Measurements from ENCODE around the gene OIP5. TPM values are rescaled to one million over a fixed set of nuclear protein-coding genes. Genes with fewer than 3 reads are reported as not detected.

Gene OIP5
- total and polyA plus RNA-seq, 9 of the 15 experiments (the other 6 are each of a cell fraction or from before 2014, with no cell fraction given) = 8.3 to 54.8 (median 35.3) TPM

DNA sequence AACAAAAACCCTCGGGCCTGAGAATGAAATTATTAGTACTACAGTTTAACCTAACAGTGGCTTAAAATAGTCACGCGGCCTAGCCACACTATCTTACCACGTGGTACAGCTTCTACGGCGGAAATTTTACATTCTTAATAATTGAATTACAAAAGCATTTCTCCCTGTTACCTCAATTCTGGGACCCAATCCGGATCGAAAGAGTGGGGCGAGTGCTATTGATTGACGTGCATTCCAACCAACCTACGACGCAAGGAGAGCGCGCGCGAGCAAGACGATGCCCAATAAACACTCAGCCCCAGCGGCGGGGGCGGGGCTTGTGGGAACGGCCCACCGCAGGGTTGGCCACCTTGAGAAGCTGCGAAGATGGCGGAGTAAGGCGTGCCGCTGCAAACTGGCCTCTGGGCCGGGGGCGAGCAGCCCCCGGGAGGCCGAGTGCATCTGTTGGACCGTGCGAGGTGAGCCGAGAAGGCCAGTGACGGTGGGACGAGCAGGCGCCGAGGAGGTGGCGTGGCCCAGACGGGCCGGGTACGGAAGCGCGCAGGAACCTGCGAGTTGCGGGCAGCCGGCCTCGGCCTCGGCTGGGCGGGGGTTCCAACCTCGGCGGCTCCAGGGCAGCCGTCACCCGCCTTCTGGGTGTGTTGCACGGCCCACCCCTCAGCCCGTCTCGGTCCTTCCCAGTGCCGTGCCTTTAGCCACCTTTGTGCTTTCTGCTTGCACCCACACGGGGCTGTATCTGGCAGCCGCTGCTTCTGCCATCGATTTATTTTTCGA lies 48.6 kb downstream of the OIP5 start (continued):
- TF ChIP-seq, protein P1, sequence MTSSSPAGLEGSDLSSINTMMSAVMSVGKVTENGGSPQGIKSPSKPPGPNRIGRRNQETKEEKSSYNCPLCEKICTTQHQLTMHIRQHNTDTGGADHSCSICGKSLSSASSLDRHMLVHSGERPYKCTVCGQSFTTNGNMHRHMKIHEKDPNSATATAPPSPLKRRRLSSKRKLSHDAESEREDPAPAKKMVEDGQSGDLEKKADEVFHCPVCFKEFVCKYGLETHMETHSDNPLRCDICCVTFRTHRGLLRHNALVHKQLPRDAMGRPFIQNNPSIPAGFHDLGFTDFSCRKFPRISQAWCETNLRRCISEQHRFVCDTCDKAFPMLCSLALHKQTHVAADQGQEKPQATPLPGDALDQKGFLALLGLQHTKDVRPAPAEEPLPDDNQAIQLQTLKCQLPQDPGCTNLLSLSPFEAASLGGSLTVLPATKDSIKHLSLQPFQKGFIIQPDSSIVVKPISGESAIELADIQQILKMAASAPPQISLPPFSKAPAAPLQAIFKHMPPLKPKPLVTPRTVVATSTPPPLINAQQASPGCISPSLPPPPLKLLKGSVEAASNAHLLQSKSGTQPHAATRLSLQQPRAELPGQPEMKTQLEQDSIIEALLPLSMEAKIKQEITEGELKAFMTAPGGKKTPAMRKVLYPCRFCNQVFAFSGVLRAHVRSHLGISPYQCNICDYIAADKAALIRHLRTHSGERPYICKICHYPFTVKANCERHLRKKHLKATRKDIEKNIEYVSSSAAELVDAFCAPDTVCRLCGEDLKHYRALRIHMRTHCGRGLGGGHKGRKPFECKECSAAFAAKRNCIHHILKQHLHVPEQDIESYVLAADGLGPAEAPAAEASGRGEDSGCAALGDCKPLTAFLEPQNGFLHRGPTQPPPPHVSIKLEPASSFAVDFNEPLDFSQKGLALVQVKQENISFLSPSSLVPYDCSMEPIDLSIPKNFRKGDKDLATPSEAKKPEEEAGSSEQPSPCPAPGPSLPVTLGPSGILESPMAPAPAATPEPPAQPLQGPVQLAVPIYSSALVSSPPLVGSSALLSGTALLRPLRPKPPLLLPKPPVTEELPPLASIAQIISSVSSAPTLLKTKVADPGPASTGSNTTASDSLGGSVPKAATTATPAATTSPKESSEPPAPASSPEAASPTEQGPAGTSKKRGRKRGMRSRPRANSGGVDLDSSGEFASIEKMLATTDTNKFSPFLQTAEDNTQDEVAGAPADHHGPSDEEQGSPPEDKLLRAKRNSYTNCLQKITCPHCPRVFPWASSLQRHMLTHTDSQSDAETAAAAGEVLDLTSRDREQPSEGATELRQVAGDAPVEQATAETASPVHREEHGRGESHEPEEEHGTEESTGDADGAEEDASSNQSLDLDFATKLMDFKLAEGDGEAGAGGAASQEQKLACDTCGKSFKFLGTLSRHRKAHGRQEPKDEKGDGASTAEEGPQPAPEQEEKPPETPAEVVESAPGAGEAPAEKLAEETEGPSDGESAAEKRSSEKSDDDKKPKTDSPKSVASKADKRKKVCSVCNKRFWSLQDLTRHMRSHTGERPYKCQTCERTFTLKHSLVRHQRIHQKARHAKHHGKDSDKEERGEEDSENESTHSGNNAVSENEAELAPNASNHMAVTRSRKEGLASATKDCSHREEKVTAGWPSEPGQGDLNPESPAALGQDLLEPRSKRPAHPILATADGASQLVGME (CRISPR knock-in tag; IDR thresholded peaks at IDR 0.05) = peak; percentile 24; the same call in 1 of the 2 replicates
- TF ChIP-seq SP1 (CRISPR knock-in tag; IDR thresholded peaks at IDR 0.05) (peak; percentile 89), ESRRB (CRISPR knock-in tag; IDR thresholded peaks at IDR 0.05; ENCODE audit: borderline replicate concordance) (no peak), ZNF121 (CRISPR knock-in tag; conservative IDR thresholded peaks at IDR 0.05) (no peak), DMBX1 (CRISPR knock-in tag; IDR thresholded peaks at IDR 0.05; ENCODE audit: borderline replicate concordance) (peak; percentile 16; the same call in 1 of the 2 replicates), RBM39 (optimal IDR thresholded peaks at IDR 0.05; ENCODE audit: low read depth, low read length) (no peak), DACH1 (IDR thresholded peaks at IDR 0.05; ENCODE audit: partially characterized antibody) (peak; percentile 23), ZNF644 (tag; IDR thresholded peaks at IDR 0.05; ENCODE audit: low read depth) (peak; percentile 17), STAG1 (CRISPR knock-in tag; IDR thresholded peaks at IDR 0.05; ENCODE audit: borderline replicate concordance) (no peak), SP2 (IDR thresholded peaks at IDR 0.05; ENCODE audit: extremely low read depth, low read depth, low read length, poor library complexity, severe bottlenecking) (peak; percentile 93), SREBF1 (IDR thresholded peaks at IDR 0.05; ENCODE audit: borderline replicate concordance, low read depth, low read length) (peak; percentile 81), POLR2A (conservative IDR thresholded peaks at IDR 0.05) (peak; percentile 97), TOE1 (IDR thresholded peaks at IDR 0.05; ENCODE audit: borderline replicate concordance) (no peak; the same call in 1 of the 2 replicates), TOE1 (CRISPR knock-in tag; IDR thresholded peaks at IDR 0.05; ENCODE audit: borderline replicate concordance, low read depth) (0 out of 2 replicates have a peak, but pooled peaks have one; percentile 9), CHD2 (IDR thresholded peaks at IDR 0.05; ENCODE audit: low read depth, low read length) (peak; percentile 89), POLR2AphosphoS5 (IDR thresholded peaks at IDR 0.05; ENCODE audit: control insufficient read depth, insufficient read depth, low read depth, low read length) (peak; percentile 89; the same call in 1 of the 2 replicates), ELF1 (tag; IDR thresholded peaks at IDR 0.05) (no peak)
- TF ChIP-seq, protein P2, sequence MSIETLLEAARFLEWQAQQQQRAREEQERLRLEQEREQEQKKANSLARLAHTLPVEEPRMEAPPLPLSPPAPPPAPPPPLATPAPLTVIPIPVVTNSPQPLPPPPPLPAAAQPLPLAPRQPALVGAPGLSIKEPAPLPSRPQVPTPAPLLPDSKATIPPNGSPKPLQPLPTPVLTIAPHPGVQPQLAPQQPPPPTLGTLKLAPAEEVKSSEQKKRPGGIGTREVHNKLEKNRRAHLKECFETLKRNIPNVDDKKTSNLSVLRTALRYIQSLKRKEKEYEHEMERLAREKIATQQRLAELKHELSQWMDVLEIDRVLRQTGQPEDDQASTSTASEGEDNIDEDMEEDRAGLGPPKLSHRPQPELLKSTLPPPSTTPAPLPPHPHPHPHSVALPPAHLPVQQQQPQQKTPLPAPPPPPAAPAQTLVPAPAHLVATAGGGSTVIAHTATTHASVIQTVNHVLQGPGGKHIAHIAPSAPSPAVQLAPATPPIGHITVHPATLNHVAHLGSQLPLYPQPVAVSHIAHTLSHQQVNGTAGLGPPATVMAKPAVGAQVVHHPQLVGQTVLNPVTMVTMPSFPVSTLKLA (conservative IDR thresholded peaks at IDR 0.05) = peak; percentile 80 to 81
- TF ChIP-seq, protein P3, sequence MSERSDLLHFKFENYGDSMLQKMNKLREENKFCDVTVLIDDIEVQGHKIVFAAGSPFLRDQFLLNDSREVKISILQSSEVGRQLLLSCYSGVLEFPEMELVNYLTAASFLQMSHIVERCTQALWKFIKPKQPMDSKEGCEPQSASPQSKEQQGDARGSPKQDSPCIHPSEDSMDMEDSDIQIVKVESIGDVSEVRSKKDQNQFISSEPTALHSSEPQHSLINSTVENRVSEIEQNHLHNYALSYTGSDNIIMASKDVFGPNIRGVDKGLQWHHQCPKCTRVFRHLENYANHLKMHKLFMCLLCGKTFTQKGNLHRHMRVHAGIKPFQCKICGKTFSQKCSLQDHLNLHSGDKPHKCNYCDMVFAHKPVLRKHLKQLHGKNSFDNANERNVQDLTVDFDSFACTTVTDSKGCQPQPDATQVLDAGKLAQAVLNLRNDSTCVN (CRISPR knock-in tag; IDR thresholded peaks at IDR 0.05) = peak; percentile 33; the same call in 1 of the 2 replicates

All from K562 (cell line).